AG08396 (cell line): ENCODE data around the gene TAF9B.
"Not testable (repeated sequence)": the region's sequence is repeated elsewhere in the genome, so short reads cannot be mapped to it uniquely, and the experiment has no call there.

ENCODE experiments used
- DNase-seq: peaks from one replicate; pipeline ENCODE4 v3.0.0; 2012; ENCODE audit warnings: low spot score, mixed read lengths

Gene TAF9B

DNA sequence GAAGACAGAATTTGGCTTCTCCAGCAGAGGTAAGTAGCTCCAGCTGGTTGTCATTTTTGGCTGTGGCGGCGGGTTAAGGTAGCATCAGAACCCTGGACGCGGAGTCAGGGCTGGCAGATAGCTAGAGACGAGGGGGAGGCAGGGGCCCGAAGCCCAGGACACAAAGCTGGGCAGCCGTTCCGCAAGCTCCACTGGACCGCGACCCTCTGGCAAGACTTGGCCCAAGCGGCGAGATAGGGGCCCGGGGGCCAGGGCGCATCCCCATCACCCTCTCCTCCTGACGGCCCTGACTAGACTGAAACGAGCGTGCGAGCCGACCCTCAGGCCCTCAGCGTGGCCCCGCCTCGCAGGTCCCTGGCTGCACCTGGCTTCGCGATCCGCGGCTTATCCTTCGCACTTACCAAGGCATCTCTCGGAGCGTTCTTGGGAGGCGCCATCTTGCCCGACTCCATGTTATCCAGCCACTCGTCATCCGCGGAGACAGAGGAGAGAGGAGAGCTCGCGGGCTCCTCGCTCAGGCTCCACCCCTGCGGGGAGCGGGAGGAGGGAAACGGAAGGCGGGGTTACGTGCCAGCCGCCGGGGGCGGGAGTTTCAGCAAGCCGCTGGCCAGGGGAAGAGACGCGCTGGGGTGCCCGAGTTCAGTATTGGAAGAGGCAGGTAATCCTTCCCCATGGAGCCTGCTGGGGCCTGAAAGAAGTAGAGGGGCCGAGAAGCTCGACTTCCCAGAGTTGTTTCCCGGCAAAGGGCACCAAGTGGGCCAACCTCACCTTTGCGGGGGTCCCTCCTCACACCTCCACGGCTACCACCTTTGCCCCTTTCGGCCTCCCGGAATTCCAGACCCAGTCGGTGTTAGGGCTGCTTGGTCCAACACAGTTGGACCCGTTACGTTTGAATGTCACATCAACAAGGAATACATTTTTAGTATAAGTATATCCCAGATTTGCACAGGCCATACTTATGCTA is at the start of gene TAF9B:
TAF9B (minus strand) TSS at position 491 of the 964 bp plus-strand sequence; CDS start at position 452, 39 bp downstream.
- peak; percentile 88 for DNase-seq

DNA sequence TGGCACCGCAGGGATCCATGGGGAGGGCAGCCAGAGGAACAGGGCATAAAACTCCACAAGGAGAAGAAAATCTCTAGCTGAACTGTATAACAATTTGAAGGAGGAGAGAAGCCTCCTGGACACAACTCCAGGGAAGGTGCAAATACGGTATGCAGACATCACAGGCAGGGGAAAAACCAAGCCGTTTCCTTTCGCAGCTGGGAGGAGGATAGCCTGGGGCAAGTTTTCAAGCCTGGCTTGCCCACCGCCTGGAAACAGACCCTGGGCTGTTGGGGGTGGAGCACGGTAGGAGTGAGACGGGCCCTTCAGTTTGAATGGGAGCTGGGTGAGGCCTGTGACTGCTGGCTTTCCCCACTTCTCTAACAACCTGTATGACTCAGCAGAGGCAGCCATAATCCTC is 43.4 kb upstream of the TAF9B start:
- DNase-seq, result no peak

DNA sequence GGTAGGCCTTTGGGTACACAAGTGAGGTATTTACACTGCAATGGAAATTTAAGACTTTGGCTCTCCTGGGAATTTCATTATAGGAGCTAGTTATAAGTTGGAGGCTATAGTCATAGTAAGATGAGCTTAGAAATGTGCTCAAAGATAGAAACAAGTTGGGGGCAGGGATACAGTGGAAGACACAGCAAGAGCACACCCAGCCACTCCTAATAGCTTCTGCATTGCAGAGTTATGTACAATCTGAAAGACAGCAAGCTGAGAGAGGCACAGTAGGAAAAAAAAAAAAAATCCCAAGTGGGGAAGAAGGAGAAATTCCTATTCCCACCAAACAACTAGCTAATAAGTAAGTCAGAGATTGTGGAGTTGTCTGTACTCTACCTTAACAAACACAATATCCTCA is 41.9 kb upstream of the TAF9B start:
- DNase-seq, result no peak

DNA sequence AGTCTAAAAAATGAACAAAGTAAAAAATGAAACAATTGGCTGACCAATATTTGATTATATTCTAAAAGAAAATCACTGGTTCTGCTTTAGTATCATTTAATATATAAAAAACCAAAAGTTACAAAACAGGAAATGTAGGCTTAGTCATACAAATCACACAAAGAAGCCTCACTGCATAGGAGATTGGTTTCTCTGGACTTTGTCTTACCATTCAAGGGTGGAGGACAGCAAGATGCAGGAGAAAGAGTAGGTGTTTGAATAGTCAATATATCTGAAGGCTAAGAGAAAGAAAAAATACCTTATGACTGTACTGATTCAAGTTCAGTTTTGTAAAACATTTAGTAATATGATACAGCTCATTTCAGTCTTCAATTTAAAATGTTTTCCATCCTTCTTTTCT is 28.6 kb upstream of the TAF9B start:
- no peak for DNase-seq

DNA sequence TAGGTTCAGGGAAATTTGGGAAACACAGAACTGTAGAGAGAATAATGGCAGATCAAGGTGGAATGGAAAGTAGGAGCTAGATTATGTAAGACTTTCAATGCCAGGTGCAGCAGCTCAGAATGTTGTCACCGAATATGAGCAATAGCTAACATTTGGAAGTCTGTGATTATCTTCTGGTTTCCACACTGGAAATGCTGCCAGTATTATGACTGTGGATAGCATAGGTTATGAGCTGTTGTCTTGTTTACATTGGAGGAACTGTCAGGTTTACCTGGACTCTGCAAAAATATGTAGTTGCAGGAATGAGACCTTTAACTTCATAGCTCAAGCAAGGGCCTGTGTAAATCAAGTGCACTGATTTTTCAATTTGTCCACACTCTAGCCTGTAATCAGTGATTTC is 26.0 kb upstream of the TAF9B start:
- no peak for DNase-seq

GRCh38 chrX:78163175-78163574 is 23.7 kb upstream of the TAF9B start:
- DNase-seq, result not testable (repeated sequence)

- not testable (repeated sequence) for DNase-seq
Observed at GRCh38 chrX:78160711-78161110, 21.3 kb upstream of the TAF9B start.

- DNase-seq, result not testable (repeated sequence)
Observed at GRCh38 chrX:78157846-78158245, 18.4 kb upstream of the TAF9B start.

DNA sequence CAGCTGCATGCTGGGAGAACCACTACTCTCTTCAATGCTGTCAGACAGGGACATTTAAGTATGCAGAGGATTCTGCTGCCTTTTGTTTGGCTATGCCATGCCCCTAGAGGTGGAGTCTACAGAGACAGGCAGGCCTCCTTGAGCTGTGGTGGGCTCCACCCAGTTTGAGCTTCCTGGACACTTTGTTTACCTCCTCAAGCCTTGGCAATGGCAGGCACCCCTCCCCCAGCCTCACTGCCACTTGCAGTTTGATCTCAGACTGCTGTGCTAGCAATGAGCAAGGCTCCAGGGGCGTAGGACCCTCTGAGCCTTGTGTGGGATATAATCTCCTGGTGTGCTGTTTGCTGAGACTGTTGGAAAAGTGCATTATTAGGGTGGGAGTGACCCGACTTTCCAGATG is 17.9 kb upstream of the TAF9B start:
- not testable (repeated sequence) for DNase-seq

DNA sequence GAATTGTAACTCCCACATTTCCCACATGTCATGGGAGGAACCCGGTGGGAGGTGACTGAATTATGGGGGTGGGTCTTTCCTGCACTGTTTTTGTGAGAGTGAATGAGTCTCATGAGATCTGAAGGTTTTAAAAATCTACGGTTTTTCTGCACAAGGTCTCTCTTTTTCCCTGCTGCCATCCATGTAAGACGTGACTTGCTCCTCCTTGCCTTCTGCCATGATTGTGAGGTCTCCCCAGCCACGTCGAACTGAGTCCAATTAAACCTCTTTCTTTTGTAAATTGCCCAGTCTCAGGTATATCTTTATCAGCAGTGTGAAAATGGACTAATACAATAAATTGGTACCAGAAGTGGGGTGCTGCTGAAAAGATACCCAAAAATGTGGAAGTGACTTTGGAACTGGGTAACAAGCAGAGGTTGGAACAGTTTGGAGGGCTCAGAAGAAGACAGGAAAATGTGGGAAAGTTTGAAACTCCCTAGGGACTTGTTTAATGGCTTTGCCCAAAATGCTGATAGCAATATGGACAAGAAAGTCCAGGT is 7.6 kb upstream of the TAF9B start:
- DNase-seq, result not testable (repeated sequence)

GRCh38 chrX:78140206-78140605 is 756 bp upstream of the TAF9B start:
- DNase-seq, result no peak

GRCh38 chrX:78133238-78133960 is 6.1 kb downstream of the TAF9B start:
- no peak for DNase-seq

DNA sequence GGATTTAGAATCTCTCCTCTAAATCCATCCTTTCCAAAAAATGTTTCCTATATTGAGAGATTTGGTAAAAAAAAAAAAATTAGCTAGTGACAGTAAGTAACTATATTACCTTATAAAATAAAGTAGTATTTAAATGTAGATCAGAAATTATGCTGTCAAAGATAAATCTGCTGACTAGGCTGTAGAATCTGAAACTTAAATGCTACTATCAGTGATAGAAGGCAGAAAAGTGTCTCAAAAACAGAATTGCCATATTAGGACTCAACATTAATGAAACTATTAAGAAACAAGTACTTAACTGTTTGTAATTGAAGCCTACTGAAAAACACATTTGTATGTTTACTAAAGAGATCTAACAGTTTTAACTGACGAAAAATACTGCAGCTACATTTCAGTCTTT is 8.3 kb downstream of the TAF9B start:
- DNase-seq, result no peak

DNA sequence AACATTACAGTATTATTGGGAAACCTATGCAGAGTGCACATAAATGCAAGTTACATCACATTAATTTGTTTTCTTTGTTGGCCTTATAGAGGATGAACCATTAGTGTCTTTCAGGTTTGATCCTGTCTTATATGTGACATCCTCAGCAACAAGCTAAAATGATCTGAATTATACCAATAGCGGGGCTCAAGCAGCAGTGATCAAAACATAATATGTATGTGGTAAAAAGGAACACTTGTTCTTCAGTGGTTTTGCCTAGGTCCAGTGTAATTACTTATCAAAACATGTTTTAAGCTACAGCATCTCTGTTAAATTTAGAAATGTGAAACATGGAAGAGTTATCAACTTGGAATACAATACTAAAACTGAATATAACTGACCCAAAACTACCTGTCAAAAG is 9.1 kb downstream of the TAF9B start:
- no peak for DNase-seq

DNA sequence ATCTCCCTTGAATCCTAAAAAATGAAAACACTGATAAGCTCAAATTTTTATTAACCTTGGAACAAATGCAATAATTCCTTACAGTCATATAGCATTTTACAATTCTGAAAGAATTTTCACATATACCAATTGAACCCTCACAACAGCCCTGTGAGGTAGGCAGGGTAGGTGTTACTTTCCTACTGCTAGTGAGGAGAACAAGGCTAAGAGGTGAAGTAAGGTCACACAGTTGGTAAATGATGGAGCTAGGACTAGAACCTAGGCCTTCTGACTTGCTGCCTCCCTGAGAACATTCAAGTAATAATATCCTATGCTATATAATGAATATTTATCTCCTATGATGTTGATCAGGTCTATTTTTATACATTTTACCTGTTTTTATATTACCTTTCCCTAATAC is 9.7 kb downstream of the TAF9B start:
- DNase-seq, result no peak

DNA sequence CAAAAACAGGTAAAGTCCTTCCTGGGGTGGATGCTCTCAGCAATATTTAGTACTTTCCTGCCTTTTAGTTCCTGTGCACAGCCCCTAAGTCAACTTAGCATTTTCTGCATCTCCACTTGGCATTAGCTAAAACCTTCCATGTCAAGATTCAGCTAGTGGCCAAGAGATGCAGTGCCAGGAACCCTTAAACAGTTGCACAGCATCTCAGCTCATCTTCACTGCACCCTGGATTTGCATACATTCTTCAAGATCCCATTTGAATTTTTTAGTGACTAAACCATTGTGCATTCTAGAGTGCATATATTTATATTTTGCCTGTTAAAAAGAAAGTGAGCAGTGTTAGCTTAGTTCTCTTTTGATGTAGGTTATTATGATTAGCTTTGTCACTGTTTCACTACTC is 13.7 kb downstream of the TAF9B start:
- DNase-seq, result not testable (repeated sequence)

DNA sequence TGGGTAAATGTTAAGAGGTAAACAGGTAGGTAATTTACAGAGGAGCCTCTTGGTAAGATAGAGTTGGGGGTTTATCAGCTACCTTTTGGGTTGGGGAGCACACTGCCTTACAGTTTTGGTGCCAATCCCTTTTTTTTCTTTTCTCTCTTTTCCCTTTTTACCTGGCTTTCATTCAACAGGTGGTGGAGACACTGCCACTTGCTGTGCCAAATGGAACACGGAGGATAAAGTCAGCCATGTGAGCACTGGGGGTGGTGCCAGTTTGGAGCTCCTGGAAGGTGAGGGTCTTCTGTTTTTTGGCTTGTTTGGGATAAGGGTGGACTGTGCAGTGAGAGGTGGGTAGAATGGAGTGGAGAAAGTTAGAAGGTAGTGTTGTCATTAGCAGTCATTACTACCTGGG is 14.3 kb downstream of the TAF9B start:
- no peak for DNase-seq

DNA sequence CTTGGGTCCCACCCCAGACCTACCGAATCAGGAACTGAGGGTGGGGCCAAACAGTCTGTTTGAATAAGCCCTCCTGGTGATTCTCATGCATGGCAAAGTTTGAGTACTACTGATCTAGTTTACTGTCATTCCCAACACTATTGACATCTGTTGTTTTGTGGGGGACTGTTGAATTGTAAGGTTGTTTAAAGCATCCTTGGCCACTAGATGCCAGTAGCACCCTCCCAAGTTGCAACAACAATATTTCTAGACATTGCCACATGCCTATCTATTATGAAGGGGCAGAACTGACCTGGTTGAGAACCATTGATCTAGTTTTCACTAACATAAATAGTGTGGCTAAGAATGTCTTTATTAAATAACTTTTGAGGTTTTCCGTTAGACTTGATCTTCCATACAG is 15.1 kb downstream of the TAF9B start:
- no peak for DNase-seq

- DNase-seq, result peak; percentile 13
Observed at GRCh38 chrX:78123190-78123589, 16.3 kb downstream of the TAF9B start.

DNA sequence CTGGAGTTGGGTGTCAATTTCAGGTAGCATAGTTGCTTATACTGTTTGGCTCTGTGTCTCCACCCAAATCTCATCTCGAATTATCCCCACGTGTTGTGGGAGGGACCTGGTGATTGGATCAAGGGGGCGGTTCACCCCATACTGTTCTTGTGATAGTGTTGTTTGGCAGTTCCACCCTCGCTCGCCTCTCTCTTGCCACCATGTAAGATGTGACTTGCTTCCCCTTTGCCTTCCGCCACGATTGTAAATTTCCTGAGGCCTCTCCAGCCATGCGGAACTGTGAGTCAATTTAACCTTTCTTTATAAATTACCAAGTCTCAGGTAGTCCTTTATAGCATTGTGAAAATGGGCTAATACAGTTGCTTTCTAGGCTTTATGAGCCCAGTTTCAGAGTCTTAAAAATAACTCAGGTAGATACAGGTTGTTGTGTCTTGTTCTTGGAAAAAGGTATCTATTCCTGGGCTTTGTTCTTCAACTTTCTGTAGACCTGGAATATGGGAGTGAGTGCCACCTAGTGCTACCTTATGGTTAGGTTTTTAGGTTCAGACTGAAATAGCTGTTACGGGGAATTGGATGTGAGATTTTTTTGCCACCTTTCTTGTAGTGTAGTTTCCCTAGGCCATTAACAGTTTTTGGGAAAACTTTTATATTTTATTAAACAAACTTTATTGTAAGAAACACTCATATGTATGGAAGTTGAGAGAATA is 19.8 kb downstream of the TAF9B start:
- DNase-seq, result no peak

- DNase-seq, result no peak
Observed at GRCh38 chrX:78118628-78119027, 20.8 kb downstream of the TAF9B start.

GRCh38 chrX:78116766-78117165 is 22.7 kb downstream of the TAF9B start:
- no peak for DNase-seq
